ENCODE measurements around the gene SIX2.

Gene SIX2

DNA sequence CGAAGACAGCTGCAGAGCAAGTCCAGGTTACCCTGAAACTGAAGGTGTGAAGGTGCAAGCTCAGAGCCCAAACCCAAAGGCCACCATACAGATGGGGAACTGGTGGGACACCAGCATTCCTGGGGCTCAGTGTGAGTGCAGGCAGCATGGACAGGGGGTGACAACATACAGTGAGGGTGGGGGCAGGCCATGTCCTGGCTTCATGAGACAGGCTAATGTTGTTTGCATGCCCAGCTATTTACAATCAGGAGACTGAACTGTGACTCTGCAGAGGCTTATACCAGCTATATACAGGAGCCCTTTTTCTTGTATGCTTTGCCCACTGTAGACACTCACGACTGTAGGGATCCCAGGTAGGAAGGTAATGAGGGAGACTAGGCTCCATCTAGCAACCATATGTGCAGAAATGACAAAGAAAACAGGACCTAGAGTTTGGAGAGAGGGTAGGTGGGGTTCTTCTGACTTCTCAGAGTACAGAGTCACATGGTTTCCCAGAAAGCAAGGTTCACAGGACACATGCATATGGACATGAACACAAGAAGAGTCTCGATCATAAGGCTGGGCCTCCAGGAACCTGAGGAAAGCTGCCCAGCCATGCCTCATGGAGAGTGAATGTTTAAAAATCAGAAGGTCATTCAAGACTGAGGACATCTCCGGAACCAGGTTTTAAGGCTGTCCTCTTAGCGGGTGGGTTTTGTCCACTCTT is 41.4 kb downstream of the SIX2 start:
- no peak for DNase-seq

DNA sequence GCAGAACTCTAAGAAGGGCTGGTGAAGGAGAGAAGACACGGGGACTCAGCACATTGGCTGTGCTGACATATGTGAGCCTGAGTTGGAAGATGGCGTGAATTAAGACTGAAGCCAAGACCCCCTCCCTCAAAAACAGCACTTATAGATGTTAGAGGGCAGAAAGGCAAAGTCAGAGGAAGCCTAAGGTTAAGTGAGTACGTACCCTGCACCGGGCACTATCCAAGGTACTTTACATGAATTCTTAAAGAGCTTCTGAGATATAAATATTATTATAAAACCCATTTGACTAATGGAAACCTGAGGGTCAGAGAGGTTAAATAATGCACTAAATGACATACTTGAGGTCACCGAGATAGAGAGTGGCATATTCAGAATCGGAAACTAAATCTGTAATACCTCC is 42.2 kb downstream of the SIX2 start:
- no peak for DNase-seq

DNA sequence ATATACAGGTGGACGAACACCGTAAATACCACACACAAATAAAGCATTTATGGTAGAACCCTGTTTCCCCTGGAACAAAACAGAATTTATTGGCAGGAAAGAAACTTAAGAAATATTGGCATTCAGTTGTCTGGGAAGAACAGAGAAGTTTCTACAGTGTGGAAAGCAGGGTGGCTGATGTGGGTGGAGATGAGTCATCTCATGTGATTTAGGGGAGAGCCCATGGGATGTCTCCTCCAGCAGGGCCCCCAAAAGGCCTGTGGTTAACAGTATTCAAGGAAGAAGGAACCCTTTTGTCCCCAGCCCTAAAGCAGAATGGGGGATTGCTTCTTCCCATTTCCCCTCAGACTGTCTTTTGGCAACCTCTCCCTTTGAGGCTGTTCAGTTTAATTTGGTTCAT is 43.6 kb downstream of the SIX2 start:
- DNase-seq: no peak

DNA sequence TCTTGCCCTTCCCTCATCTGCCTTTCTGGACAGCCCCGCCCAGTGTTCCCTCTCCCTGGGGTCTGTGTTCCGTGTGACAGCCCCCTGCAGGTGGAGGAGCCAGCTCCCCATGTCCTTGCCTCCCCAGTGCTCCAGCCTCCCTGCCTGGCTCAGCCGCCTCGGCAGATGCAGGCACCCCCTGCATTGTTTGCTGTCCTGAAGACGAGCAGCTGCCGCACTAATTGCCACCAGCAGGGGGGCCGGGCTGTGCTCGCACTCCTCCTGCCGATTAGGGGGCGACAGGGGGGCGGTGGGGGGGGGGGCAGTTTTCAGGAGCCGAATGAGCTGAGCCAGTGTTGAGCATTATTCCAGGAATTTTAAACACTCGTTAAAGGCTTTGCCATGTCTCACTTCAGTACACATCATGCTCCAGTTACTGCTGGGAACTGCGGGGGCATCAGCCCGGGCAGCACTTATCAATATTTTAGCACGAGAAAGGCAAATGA is 44.5 kb downstream of the SIX2 start:
- DNase-seq: no peak

DNA sequence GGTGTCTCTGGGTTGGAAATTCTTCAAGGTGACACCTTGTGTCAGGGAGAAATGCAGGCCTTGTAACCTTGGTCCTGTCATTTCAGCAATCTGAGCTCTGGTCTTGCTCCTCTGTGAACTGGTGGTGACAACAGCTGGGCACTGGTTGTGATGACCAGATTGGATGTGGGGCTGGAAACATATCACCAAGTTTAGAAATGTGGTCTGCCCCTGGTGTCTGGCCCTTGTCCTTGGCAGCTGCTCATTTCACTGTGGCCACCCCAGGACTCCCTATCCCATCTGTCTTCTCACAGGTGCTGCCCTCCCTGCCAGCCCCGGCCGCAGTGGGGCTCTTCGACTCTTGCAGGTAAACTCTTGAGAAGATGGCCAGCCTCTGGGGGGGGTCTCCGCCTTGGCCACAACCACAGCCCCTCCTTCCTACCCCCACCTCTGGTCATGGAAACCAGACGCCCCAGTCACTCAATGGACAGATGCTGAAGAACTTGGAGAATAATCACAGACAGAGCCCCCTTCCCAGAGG is 47.0 kb downstream of the SIX2 start:
- no peak for DNase-seq

DNA sequence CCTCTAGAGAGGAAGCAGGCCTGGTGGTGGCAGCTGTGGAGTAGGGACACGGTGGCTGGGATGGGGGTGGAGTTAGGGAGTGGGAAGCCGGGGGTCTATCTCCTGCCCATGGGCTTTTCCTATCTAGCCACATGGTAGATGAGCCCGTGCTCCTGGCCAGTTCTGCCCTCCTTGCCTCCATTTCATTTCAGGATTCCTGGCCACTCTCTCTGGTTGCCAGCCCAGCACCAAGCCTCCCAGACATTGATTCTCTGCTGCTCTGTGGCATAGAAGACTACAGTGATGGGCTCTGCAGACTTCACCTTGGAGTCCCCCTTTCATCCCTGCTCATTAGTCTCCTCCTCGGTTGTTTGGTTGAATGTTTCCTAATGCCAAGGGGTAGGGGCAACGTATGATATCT is 48.4 kb downstream of the SIX2 start:
- DNase-seq: no peak

DNA sequence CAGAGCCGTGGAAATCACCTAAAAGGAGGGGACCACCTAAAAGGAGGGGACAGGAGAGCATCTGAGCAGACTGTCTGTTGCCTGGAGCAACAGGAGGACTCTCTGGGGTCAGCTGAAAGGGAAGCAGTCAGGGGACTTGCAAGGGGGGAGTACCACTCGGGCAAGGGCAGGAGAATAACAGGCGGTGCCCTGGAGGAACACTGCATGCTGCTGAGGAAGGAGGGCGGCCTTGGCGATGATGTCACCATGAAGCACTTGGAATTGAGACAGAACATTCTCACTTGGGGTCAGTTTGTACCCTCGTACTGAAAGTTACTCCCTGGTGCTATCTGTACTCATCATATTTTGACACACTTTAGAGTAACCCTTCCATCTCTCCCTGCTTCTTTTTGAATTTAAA is 49.4 kb downstream of the SIX2 start:
- DNase-seq: no peak

DNA sequence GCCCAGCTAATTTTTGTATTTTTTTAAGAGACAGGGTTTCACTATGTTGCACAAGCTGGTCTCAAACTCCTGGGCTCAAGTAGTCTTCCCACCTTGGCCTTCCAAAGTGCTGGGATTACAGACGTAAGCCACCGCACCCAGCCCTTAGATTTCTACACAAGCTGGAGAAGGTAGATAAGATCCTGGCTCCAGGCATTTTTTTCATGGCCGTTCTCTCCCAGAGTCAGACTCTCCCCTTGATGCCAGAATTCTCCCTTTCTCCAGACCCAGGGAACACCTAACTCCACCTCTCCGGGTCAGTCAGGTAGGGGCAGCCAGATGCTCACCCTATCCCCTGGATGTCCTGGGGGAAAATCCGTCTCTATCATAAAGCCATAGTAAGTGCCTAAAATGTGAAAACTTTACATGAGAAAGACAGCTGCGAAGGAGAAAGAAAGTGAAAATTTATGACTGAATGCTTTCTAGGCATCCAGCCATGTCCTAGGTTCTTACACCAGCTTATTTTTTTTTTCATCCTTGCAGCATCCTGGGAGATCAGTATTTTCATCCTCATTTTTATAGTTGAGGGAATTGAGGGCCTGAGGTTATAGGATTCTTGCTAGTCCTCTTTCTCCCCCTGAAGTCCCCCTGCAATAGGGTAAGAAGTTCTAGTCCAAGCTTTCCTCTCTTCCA is 51.5 kb downstream of the SIX2 start:
- DNase-seq: no peak

DNA sequence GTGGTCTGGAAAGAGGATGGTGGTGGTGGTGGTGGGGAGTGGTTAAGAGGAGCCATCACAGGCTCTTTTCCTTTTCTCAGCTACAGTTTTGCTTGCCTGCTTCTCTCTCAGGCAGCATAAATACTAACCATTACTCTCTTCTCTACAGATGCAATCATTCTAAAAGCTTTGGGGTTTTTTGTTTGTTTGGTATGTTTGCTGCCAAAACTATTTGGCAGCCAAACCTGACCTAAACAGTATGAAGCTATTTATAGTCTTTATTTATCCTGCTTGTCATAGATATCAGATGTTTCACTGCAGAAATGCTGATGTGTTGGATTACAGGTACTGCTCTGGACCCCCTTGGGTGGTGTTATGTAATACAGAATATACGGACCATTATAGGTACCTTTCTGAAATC is 52.4 kb downstream of the SIX2 start:
- no peak for DNase-seq

DNA sequence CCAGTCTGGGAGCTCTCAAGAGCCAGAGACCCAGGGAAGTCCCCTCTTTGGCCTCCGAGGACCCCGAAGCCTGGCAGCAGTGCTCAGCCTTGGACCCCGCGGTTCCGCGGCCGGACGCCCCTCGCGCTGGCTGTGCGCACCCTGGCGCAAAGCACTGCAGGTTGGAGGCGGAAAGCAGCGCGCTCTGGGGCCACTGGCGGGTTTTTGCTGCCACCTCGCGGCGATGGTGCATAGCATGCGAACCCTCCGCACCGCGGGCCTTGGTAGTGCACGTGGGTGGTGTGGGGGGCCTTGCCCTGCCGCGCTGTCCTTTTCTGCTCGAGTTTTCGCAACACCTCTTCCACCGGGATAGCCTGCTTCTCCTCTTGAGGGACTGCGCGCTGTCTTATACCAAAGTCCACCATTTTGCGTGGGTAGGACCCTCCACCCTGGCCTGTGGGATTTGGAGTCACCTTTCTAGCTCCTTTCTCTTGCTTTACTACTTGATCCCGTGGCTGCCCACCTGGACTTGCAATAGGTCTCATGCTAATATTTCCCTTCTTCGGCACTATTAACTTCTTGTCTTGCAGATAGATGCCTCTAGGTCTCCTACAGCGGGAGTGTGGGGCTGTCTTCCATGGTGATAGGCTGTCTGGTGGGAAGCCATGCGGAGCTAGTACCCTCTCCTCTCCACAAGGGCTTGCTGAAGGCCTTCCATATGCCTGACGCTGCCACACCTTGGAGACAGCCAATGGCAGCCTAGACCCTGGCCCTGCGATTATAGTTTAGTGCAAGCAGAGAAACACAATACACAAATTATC is 53.5 kb downstream of the SIX2 start:
- DNase-seq: peak in 55 of 58 donors; percentile 3 to 80 (median 41)
